Activated naive CD4-positive, alpha-beta T cell treated with anti-CD3 and anti-CD28 coated beads for 36 hours (primary cell): ENCODE measurements around the gene MSN. TPM values are rescaled to one million over a fixed set of nuclear protein-coding genes. Genes with fewer than 3 reads are reported as not detected.
"Not testable (repeated sequence)": the region's sequence is repeated elsewhere in the genome, so short reads cannot be mapped to it uniquely, and the experiment has no call there.

Experiments used
- CTCF ChIA-PET: fragments of 350-600 bp; sonication (Branson Sonifier 250); formaldehyde crosslinking; loops from one replicate; lab custom pipeline; 2021; ENCODE audit warnings: antibody characterized with exemption; lab: Charles Lee
- DNase-seq: peaks from one replicate; pipeline ENCODE4 v3.0.0-alpha.2; 2020
- H3K27ac Mint-ChIP-seq: one replicate; pipeline ENCODE4 v1.8.0; 2021; ENCODE audit warnings: mild to moderate bottlenecking, mixed read lengths
- H3K27me3 Mint-ChIP-seq: one replicate; pipeline ENCODE4 v1.8.0; 2021; ENCODE audit warnings: low read depth, mixed read lengths
- H3K36me3 Mint-ChIP-seq: one replicate; pipeline ENCODE4 v1.8.0; 2021; ENCODE audit warnings: low read depth, mixed read lengths
- H3K4me1 Mint-ChIP-seq: one replicate; pipeline ENCODE4 v1.8.0; 2021; ENCODE audit warnings: low read depth, mixed read lengths
- H3K4me3 Mint-ChIP-seq: one replicate; pipeline ENCODE4 v1.8.0; 2021; ENCODE audit warnings: mild to moderate bottlenecking, moderate library complexity, mixed read lengths
- H3K9me3 Mint-ChIP-seq: one replicate; pipeline ENCODE4 v1.8.0; 2021; ENCODE audit warnings: mixed read lengths
- intact Hi-C: fragments of 100-400 bp; cut with micrococcal nuclease; formaldehyde crosslinking; loops from one replicate; pipeline ENCODE4 v1.15.1; 2023
- total RNA-seq, 2 experiments: library from RNA; stranded (reverse); gene quantifications; one replicate each; pipeline ENCODE4 v1.2.3, GENCODE V29; 2021

Gene MSN
- total RNA-seq, 2 experiments from 2014 or later, result 482 to 507 TPM

- no peak for DNase-seq
- H3K4me3 Mint-ChIP-seq, result no peak overlapping the region
- CTCF ChIA-PET, result no interaction called here
- no peak overlapping the region for H3K27ac Mint-ChIP-seq
- peaks cover 1% of the 10 kb centered on the region for H3K9me3 Mint-ChIP-seq
- intact Hi-C loops, result no loop called here
- H3K27me3 Mint-ChIP-seq, result no peaks in the 10 kb centered on the region
- H3K4me1 Mint-ChIP-seq, result peaks cover 30% of the 10 kb centered on the region
- H3K36me3 Mint-ChIP-seq, result no peaks in the 10 kb centered on the region
These were observed 19.7 kb upstream of the MSN start for GRCh38 chrX:65647801-65648200.

GRCh38 chrX:65652098-65652497 is 15.4 kb upstream of the MSN start:
- H3K27me3 Mint-ChIP-seq, result no peaks in the 10 kb centered on the region

DNA sequence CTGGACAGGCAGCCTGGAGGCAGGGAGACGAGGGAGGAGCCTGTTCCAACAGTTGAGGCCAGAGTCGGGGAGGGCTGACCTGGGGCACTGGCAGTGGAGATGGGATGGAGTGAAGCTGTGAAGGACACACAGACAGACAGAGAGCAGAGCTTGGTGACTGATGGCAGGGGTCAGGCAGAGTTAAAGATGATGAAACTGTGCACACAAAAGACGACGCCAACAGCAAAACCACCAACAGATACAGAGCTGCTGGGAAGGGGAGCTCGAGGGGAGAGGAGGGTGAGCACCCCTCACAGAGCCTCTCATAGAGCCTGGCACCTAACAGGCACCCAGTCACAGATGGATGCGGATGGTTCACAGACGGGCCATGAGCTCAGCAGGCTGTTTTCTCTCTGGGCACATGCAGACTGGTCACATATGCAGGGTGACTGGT is 10.4 kb upstream of the MSN start:
- CTCF ChIA-PET, intact Hi-C loops: not testable (repeated sequence)

More at GRCh38 chrX:65652098-65652497, 15.4 kb upstream of the MSN start:
- intact Hi-C loops, result no loop called here
- Mint-ChIP-seq H3K9me3 (peaks cover 1% of the 10 kb centered on the region), H3K4me3 (no peak overlapping the region), H3K4me1 (peaks cover 16% of the 10 kb centered on the region), H3K27ac (no peak overlapping the region), H3K36me3 (no peaks in the 10 kb centered on the region)
- CTCF ChIA-PET, result no interaction called here
- no peak for DNase-seq

DNA sequence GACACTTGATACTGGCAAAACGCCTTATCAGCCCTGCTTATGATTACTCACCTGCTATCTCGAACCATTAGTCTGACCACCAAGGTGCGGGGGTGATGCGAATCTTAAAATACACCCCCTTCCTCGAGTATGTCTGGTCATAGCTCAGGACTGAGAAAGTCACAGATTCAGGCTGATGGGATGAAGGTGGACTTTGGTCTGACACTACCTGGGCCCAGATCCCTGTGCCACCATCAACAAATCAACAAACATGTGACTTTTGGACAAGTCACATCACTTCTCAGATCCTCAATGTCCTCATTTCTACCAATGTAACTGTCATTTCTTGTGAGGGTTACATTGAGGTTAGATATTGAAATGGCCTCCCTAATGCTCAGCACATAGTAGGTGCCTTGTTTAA is 9.8 kb upstream of the MSN start:
- peak overlapping the region; percentile 12 for H3K4me3 Mint-ChIP-seq
- CTCF ChIA-PET, result no interaction called here
- no peak for DNase-seq

More for the DNA sequence above, 10.4 kb upstream of the MSN start:
- Mint-ChIP-seq H3K27ac (peak overlapping the region; percentile 95), H3K4me3 (peak overlapping the region; percentile 82), H3K4me1 (peaks cover 39% of the 10 kb centered on the region)
- not testable (repeated sequence) for H3K9me3 Mint-ChIP-seq, H3K36me3 Mint-ChIP-seq, DNase-seq, H3K27me3 Mint-ChIP-seq

GRCh38 chrX:65658229-65658628 is 9.2 kb upstream of the MSN start:
- intact Hi-C loops, result loop anchor here (1.0 kb wide), 2 partner anchors 9 to 63 kb away; partner anchors contain the start of gene MSN
- no peak for DNase-seq
- Mint-ChIP-seq H3K36me3 (no peaks in the 10 kb centered on the region), H3K27ac (peak overlapping the region; percentile 74), H3K27me3 (no peaks in the 10 kb centered on the region), H3K4me1 (peaks cover 39% of the 10 kb centered on the region), H3K4me3 (no peak overlapping the region), H3K9me3 (no peaks in the 10 kb centered on the region)
- CTCF ChIA-PET, result interaction anchor here (1.0 kb wide), 1 partner anchor 57 kb away, joined by 3 read pairs; no protein-coding TSS in a partner anchor

More for the DNA sequence above, 9.8 kb upstream of the MSN start:
- intact Hi-C loops, result loop anchor here (1.0 kb wide), 2 partner anchors 10 to 62 kb away; partner anchors contain the start of gene MSN
- Mint-ChIP-seq H3K27ac (peak overlapping the region; percentile 74), H3K4me1 (peaks cover 39% of the 10 kb centered on the region), H3K9me3 (no peaks in the 10 kb centered on the region), H3K36me3 (no peaks in the 10 kb centered on the region), H3K27me3 (no peaks in the 10 kb centered on the region)

- peaks cover 34% of the 10 kb centered on the region for H3K36me3 Mint-ChIP-seq
- intact Hi-C loops, result loop anchor here (1.0 kb wide), 1 partner anchor 9 kb away; no protein-coding TSS in a partner anchor
- CTCF ChIA-PET, result interaction anchor here (0.6 to 2.1 kb wide), 4 partner anchors 35 to 70 kb away, joined by 3 to 5 read pairs (median 4); no protein-coding TSS in a partner anchor
- no peaks in the 10 kb centered on the region for H3K9me3 Mint-ChIP-seq
- no peak for DNase-seq
- H3K27ac Mint-ChIP-seq, result peak overlapping the region; percentile 92
- H3K4me3 Mint-ChIP-seq, result peak overlapping the region; percentile 76
- H3K4me1 Mint-ChIP-seq, result peaks cover 17% of the 10 kb centered on the region
- no peaks in the 10 kb centered on the region for H3K27me3 Mint-ChIP-seq
These were observed 324 bp upstream of the MSN start for GRCh38 chrX:65667157-65667502.

- Mint-ChIP-seq H3K4me3 (peak overlapping the region; percentile 94), H3K36me3 (peaks cover 42% of the 10 kb centered on the region), H3K9me3 (no peaks in the 10 kb centered on the region), H3K27ac (peak overlapping the region; percentile 94), H3K27me3 (no peaks in the 10 kb centered on the region), H3K4me1 (peaks cover 27% of the 10 kb centered on the region)
- CTCF ChIA-PET, result interaction anchor here (0.7 to 2.1 kb wide), 6 partner anchors 9 to 68 kb away, joined by 3 to 5 read pairs (median 4); no protein-coding TSS in a partner anchor
- peak; percentile 82 for DNase-seq
- intact Hi-C loops, result loop anchor here (1.0 to 2.0 kb wide), 6 partner anchors 30 to 378 kb away; no protein-coding TSS in a partner anchor
These were observed 1.2 kb downstream of the MSN start for GRCh38 chrX:65668377-65669310.

DNA sequence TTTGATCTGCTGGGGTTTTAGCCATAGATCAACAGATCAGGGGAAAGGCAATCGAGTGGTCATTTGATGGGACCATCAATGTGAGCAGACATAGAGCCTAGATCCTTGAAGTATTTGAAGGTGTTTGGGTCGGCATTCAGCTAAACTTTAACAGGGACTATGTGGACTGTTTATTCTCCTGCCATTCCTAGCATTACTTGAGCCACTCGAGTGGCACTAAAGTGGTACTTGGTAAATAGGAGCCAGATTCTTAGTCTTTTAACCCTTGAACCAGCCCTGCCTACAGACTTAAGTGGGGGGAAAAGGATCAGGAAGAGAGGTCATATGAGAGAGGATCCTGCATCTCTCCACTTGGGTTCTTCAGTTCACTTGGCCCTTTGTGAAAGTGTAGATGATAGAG is 3.8 kb downstream of the MSN start:
- intact Hi-C loops, result loop anchor here (5.0 kb wide), 1 partner anchor 191 kb away; no protein-coding TSS in a partner anchor
- Mint-ChIP-seq H3K4me1 (peaks cover 44% of the 10 kb centered on the region), H3K4me3 (peak overlapping the region; percentile 80), H3K27ac (peak overlapping the region; percentile 94), H3K9me3 (no peaks in the 10 kb centered on the region), H3K27me3 (no peaks in the 10 kb centered on the region), H3K36me3 (peaks cover 58% of the 10 kb centered on the region)
- DNase-seq, result no peak
- CTCF ChIA-PET, result interaction anchor here (0.6 to 1.6 kb wide), 3 partner anchors 32 to 36 kb away, joined by 3 to 7 read pairs (median 3); no protein-coding TSS in a partner anchor

GRCh38 chrX:65671966-65672365 is 4.5 kb downstream of the MSN start:
- intact Hi-C loops, result loop anchor here (5.0 kb wide), 1 partner anchor 190 kb away; no protein-coding TSS in a partner anchor
- H3K36me3 Mint-ChIP-seq, result peaks cover 62% of the 10 kb centered on the region
- no peak for DNase-seq
- CTCF ChIA-PET, result interaction anchor here (0.7 to 1.6 kb wide), 3 partner anchors 16 to 34 kb away, joined by 3 to 7 read pairs (median 3); no protein-coding TSS in a partner anchor
- H3K4me1 Mint-ChIP-seq, result peaks cover 46% of the 10 kb centered on the region
- H3K4me3 Mint-ChIP-seq, result peak overlapping the region; percentile 80
- H3K27ac Mint-ChIP-seq, result peak overlapping the region; percentile 94
- H3K27me3 Mint-ChIP-seq, result no peaks in the 10 kb centered on the region
- H3K9me3 Mint-ChIP-seq, result no peaks in the 10 kb centered on the region

- H3K9me3 Mint-ChIP-seq, result no peaks in the 10 kb centered on the region
- DNase-seq, result no peak
- H3K4me1 Mint-ChIP-seq, result peaks cover 61% of the 10 kb centered on the region
- H3K36me3 Mint-ChIP-seq, result peaks cover 62% of the 10 kb centered on the region
- intact Hi-C loops, result loop anchor here (1.0 to 5.0 kb wide), 4 partner anchors 14 to 188 kb away; no protein-coding TSS in a partner anchor
- H3K4me3 Mint-ChIP-seq, result peak overlapping the region; percentile 80
- H3K27me3 Mint-ChIP-seq, result no peaks in the 10 kb centered on the region
- CTCF ChIA-PET, result interaction anchor here (0.6 to 1.4 kb wide), 3 partner anchors 29 to 49 kb away, joined by 3 to 8 read pairs (median 4); no protein-coding TSS in a partner anchor
- H3K27ac Mint-ChIP-seq, result peak overlapping the region; percentile 94
These were observed 6.4 kb downstream of the MSN start for GRCh38 chrX:65673857-65674203.

GRCh38 chrX:65674204-65674893 is 6.9 kb downstream of the MSN start:
- Mint-ChIP-seq H3K27me3 (no peaks in the 10 kb centered on the region), H3K4me3 (peak overlapping the region; percentile 80), H3K36me3 (peaks cover 60% of the 10 kb centered on the region), H3K9me3 (no peaks in the 10 kb centered on the region), H3K27ac (peak overlapping the region; percentile 94), H3K4me1 (peaks cover 66% of the 10 kb centered on the region)
- CTCF ChIA-PET, result interaction anchor here (0.7 to 1.3 kb wide), 3 partner anchors 14 to 48 kb away, joined by 3 to 4 read pairs (median 3); no protein-coding TSS in a partner anchor
- DNase-seq, result no peak
- intact Hi-C loops, result loop anchor here (1.0 to 5.0 kb wide), 4 partner anchors 14 to 188 kb away; no protein-coding TSS in a partner anchor
